ENCODE results near the gene CTR9.
"Not testable (repeated sequence)": the region's sequence is repeated elsewhere in the genome, so short reads cannot be mapped to it uniquely, and the experiment has no call there.

CTR9 gene

DNA sequence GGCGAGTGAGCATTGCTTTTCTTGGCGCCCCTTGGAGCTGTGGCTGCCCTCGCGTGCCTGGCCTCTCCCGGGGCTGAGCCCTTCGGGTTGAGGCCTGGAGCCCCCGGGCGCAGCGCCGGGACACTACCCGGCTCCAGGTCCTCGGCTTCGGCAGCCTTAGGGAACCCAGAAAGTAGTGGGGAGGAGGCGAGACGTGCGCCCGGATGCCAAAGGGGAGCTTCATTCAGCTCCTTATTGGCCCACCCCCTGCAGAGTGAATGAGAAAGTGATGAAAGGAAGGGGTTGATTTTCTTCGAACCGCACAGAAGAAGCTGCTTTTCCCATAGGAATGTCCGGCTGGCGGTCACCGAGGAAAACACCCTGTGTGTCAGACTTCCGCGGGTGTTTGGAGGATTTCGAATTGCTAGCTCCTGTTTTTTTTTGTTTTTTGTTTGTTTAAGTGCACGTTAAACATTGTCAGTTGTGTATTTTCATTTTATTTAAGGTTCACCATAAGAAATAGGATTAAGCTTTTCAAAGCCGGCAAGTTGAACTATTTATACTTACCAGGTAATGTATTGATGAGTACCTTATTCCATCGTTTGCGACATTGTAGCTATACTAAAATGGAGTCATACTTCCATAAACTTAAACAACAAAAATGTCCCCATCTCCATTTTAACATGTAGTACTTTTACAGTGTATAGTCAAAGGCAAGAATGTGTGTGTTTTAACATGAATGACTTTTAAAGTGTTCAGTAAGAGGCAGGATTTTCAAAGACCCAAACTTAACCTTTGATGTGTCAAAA is 58.5 kb downstream of the CTR9 start:
- Histone ChIP-seq H3K4me1 (ENCODE audit: low read length) (peaks cover 28% of the 10 kb centered on the region), H3K9ac (ENCODE audit: low read length) (peak overlapping the region; percentile 92), H3K4me3 (ENCODE audit: low read length) (peak overlapping the region; percentile 93), H3K27me3 (ENCODE audit: low read depth, low read length) (no peaks in the 10 kb centered on the region), H2AFZ (ENCODE audit: low read depth, low read length) (peak overlapping the region; percentile 87), H3K9me3 (ENCODE audit: insufficient read depth, low read length) (no peaks in the 10 kb centered on the region), H4K20me1 (ENCODE audit: insufficient read depth, low read length) (peaks cover 4% of the 10 kb centered on the region; the same call in 1 of the 2 replicates), H3K36me3 (replicated peaks; ENCODE audit: low read depth, low read length) (peaks cover 29% of the 10 kb centered on the region), H3K79me2 (ENCODE audit: low read length) (peaks cover 40% of the 10 kb centered on the region), H3K4me2 (ENCODE audit: low read length) (peak overlapping the region; percentile 81), H3K27ac (ENCODE audit: low read length) (peak overlapping the region; percentile 54)
- TF ChIP-seq, protein P1, sequence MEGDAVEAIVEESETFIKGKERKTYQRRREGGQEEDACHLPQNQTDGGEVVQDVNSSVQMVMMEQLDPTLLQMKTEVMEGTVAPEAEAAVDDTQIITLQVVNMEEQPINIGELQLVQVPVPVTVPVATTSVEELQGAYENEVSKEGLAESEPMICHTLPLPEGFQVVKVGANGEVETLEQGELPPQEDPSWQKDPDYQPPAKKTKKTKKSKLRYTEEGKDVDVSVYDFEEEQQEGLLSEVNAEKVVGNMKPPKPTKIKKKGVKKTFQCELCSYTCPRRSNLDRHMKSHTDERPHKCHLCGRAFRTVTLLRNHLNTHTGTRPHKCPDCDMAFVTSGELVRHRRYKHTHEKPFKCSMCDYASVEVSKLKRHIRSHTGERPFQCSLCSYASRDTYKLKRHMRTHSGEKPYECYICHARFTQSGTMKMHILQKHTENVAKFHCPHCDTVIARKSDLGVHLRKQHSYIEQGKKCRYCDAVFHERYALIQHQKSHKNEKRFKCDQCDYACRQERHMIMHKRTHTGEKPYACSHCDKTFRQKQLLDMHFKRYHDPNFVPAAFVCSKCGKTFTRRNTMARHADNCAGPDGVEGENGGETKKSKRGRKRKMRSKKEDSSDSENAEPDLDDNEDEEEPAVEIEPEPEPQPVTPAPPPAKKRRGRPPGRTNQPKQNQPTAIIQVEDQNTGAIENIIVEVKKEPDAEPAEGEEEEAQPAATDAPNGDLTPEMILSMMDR (IDR thresholded peaks at IDR 0.05; ENCODE audit: low read depth, low read length), result no peak
- TF ChIP-seq EZH2phosphoT487 (IDR thresholded peaks at IDR 0.05; ENCODE audit: low read depth), result no peak

DNA sequence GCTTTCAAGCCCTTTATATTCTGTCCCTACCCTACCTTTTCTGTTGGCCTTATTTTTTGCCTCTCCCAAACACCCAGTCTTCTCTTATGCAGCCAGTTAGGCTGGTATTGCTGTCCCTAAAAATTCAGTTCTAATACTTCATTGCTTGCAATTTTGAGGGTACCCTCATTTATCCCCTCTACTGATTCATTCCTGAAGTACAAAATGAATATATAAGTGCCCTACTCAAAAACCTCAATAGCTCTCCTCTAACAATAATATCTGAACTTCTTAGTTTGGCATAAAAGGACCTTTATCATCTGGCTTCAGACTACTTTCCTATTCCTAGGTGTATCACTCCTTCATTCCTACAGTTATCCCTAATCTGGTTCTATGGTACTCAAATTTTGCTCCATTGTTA is 62.9 kb downstream of the CTR9 start:
- no peaks in the 10 kb centered on the region for H4K20me1 ChIP-seq (ENCODE audit: insufficient read depth, low read length)
- H3K9ac ChIP-seq (ENCODE audit: low read length), result no peak overlapping the region
- no peak overlapping the region for H2AFZ ChIP-seq (ENCODE audit: low read depth, low read length)
- H3K27ac ChIP-seq (ENCODE audit: low read length), result no peak overlapping the region
- no peak overlapping the region for H3K4me3 ChIP-seq (ENCODE audit: low read length)
- H3K36me3 ChIP-seq (replicated peaks; ENCODE audit: low read depth, low read length), result no peaks in the 10 kb centered on the region
- H3K9me3 ChIP-seq (ENCODE audit: insufficient read depth, low read length), result no peaks in the 10 kb centered on the region
- H3K27me3 ChIP-seq (ENCODE audit: low read depth, low read length), result no peaks in the 10 kb centered on the region
- TF ChIP-seq EZH2phosphoT487 (IDR thresholded peaks at IDR 0.05; ENCODE audit: low read depth), result no peak
- TF ChIP-seq, protein P1 (IDR thresholded peaks at IDR 0.05; ENCODE audit: low read depth, low read length), result no peak
- H3K4me1 ChIP-seq (ENCODE audit: low read length), result peaks cover 20% of the 10 kb centered on the region
- H3K4me2 ChIP-seq (ENCODE audit: low read length), result no peak overlapping the region
- peaks cover 4% of the 10 kb centered on the region; the same call in 1 of the 2 replicates for H3K79me2 ChIP-seq (ENCODE audit: low read length)

DNA sequence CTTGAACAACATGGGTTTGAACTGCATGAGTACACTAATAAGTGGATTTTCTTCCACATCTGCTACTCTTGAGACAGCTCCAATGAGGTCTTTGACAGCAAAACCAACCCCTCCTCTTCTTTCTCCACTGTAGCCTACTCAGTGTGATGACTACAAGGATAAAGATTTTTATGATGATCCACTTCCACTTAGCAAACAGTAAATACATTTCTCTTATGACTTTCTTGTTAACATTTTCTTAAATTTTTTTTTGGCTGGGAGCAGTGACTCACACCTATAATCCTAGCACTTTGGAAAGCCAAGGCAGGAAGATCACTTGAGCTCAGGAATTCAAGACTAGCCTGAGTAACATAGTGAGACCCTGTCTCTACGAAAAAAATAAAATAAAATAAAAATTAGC is 67.5 kb downstream of the CTR9 start:
- no peaks in the 10 kb centered on the region for H3K79me2 ChIP-seq (ENCODE audit: low read length)
- no peak overlapping the region for H3K27ac ChIP-seq (ENCODE audit: low read length)
- H2AFZ ChIP-seq (ENCODE audit: low read depth, low read length), result no peak overlapping the region
- peaks cover 11% of the 10 kb centered on the region for H3K4me1 ChIP-seq (ENCODE audit: low read length)
- no peaks in the 10 kb centered on the region for H3K27me3 ChIP-seq (ENCODE audit: low read depth, low read length)
- H3K9me3 ChIP-seq (ENCODE audit: insufficient read depth, low read length), result no peaks in the 10 kb centered on the region
- no peaks in the 10 kb centered on the region for H4K20me1 ChIP-seq (ENCODE audit: insufficient read depth, low read length)
- H3K4me2 ChIP-seq (ENCODE audit: low read length), result no peak overlapping the region
- no peaks in the 10 kb centered on the region for H3K36me3 ChIP-seq (replicated peaks; ENCODE audit: low read depth, low read length)
- no peak overlapping the region for H3K9ac ChIP-seq (ENCODE audit: low read length)
- H3K4me3 ChIP-seq (ENCODE audit: low read length), result no peak overlapping the region
- TF ChIP-seq, protein P1 (IDR thresholded peaks at IDR 0.05; ENCODE audit: low read depth, low read length), result no peak
- TF ChIP-seq EZH2phosphoT487 (IDR thresholded peaks at IDR 0.05; ENCODE audit: low read depth), result no peak

DNA sequence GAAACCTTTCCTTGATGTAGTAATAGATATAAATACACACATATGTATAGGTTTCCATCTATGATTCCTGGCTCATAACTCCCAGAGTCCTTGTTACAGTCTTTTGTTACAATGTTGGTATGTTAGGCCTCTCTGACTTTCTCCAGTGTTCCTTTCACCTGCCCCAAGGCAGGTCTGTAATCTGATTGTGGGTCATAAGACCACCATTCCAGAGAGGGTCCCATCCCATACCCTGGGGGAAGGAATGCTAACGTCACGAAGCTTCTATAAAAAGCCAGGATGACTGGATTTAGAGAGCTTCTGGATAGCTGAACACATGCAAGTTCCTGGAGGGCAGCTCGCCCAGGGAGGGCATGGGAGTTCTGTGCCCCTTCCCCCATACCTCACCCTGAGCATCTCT is 71.4 kb downstream of the CTR9 start:
- not testable (repeated sequence) for H3K9me3 ChIP-seq (ENCODE audit: insufficient read depth, low read length); H3K4me2 ChIP-seq (ENCODE audit: low read length); H3K4me3 ChIP-seq (ENCODE audit: low read length); H3K27me3 ChIP-seq (ENCODE audit: low read depth, low read length); H3K27ac ChIP-seq (ENCODE audit: low read length); H2AFZ ChIP-seq (ENCODE audit: low read depth, low read length); H3K79me2 ChIP-seq (ENCODE audit: low read length); H4K20me1 ChIP-seq (ENCODE audit: insufficient read depth, low read length); H3K9ac ChIP-seq (ENCODE audit: low read length); H3K36me3 ChIP-seq (replicated peaks; ENCODE audit: low read depth, low read length)
- H3K4me1 ChIP-seq (ENCODE audit: low read length), result peaks cover 11% of the 10 kb centered on the region

All from OCI-LY3 (cell line).